Activated CD8-positive, alpha-beta memory T cell treated with anti-CD3 and anti-CD28 coated beads, Interleukin-2, amount 10 ng/mL, durations not matched to agents 7 days and 5 days (primary cell): ENCODE data around the gene CAMTA1. TPM values are rescaled to one million over a fixed set of nuclear protein-coding genes. Genes with fewer than 3 reads are reported as not detected.

Experiments
- ATAC-seq: fragments of 150-1000 bp; cut with Tn5 transposase; one replicate; pipeline ENCODE4 v1.10.0; 2021; ENCODE audit warnings: moderate library complexity
- CTCF ChIA-PET: fragments of 350-600 bp; sonication (Branson Sonifier 250); formaldehyde crosslinking; loops from one replicate; lab custom pipeline; 2021; ENCODE audit warnings: antibody characterized with exemption; lab: Charles Lee
- DNase-seq: peaks from one replicate; pipeline ENCODE4 v3.0.0-alpha.2; 2020
- H3K27ac Mint-ChIP-seq: one replicate; pipeline ENCODE4 v1.8.0; 2021; ENCODE audit warnings: mild to moderate bottlenecking, mixed read lengths
- H3K27me3 Mint-ChIP-seq: one replicate; pipeline ENCODE4 v1.8.0; 2021; ENCODE audit warnings: mixed read lengths
- H3K36me3 Mint-ChIP-seq: one replicate; pipeline ENCODE4 v1.8.0; 2021; ENCODE audit warnings: mild to moderate bottlenecking, mixed read lengths
- H3K4me1 Mint-ChIP-seq: one replicate; pipeline ENCODE4 v1.8.0; 2021; ENCODE audit warnings: mixed read lengths
- H3K4me3 Mint-ChIP-seq: one replicate; pipeline ENCODE4 v1.8.0; 2021; ENCODE audit warnings: mild to moderate bottlenecking, moderate library complexity, mixed read lengths
- H3K9me3 Mint-ChIP-seq: one replicate; pipeline ENCODE4 v1.8.0; 2022; ENCODE audit warnings: low read depth, mixed read lengths
- total RNA-seq, 2 experiments: library from RNA; stranded (reverse); gene quantifications; one replicate each; pipeline ENCODE4 v1.2.3, GENCODE V29; 2021

Gene CAMTA1
- total RNA-seq, 2 experiments from 2014 or later = 42.8 to 43.2 TPM

DNA sequence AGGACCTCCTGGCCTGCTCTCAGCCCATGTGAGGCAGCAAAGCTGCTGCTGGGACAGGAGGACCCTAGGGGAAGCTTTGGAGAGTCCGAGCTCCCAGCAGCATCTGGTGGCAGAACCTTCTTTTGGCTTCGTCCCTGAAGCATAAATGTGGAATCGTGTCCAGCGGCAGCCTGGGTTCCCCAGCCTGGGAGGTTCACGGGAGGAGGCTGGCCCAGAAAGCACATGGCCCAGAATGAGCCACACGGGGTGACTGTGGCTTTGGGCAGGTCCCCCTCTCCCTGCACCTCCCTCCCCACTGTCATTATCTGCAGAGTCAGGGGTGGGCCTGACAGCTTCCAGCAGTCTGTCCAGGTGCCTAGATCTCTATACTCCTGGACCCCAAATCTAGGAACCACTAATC, 667.8 kb downstream of the CAMTA1 start:
- H3K4me3 Mint-ChIP-seq = no peak overlapping the region
- no peaks in the 10 kb centered on the region for H3K4me1 Mint-ChIP-seq
- no peak for DNase-seq
- no peaks in the 10 kb centered on the region for H3K9me3 Mint-ChIP-seq
- CTCF ChIA-PET = no interaction called here
- no peaks in the 10 kb centered on the region for H3K36me3 Mint-ChIP-seq
- no peak overlapping the region for H3K27ac Mint-ChIP-seq
- H3K27me3 Mint-ChIP-seq = peaks cover under 1% of the 10 kb centered on the region
- ATAC-seq = no peak

DNA sequence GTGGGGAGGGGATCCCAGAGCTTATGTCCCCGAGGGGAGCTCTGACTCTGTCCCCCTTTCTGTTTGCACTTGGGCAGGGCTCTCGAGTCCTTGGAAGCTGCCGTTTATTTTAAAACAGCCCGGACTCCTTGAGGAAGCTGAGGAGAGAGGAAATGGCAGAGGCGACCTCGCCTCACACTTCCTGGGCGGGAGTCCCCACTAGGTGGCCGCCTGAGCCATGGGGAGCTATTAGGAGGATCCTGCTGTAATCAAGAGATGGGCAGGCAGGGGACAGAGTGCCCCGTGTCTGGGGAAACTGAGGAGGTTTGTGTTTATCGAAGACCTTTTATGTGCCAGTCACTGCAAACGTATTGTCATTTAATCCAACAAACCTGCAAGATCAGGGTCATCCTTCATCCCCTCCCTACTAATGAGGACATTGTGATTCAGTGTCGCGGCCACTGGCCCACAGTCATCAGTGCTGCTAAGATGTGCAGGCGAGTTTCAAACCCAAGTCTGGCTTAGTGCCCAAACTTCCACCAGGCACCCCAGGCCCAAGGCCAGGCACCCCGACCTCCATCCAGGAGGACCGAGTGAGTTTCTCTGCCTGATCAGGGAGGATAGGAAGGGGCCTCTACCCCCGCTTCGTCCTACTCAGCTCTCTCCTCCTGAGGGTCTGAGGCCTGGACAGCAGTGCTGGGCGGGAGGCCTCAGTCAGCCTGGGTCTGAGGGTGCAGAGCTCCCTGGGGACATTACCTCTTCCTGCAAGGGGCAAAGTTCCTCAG, 669.0 kb downstream of the CAMTA1 start:
- no peak for DNase-seq
- Mint-ChIP-seq H3K27me3 (peaks cover 2% of the 10 kb centered on the region), H3K4me3 (no peak overlapping the region), H3K9me3 (no peaks in the 10 kb centered on the region), H3K4me1 (no peaks in the 10 kb centered on the region), H3K27ac (no peak overlapping the region), H3K36me3 (no peaks in the 10 kb centered on the region)
- no peak for ATAC-seq
- CTCF ChIA-PET = no interaction called here

DNA sequence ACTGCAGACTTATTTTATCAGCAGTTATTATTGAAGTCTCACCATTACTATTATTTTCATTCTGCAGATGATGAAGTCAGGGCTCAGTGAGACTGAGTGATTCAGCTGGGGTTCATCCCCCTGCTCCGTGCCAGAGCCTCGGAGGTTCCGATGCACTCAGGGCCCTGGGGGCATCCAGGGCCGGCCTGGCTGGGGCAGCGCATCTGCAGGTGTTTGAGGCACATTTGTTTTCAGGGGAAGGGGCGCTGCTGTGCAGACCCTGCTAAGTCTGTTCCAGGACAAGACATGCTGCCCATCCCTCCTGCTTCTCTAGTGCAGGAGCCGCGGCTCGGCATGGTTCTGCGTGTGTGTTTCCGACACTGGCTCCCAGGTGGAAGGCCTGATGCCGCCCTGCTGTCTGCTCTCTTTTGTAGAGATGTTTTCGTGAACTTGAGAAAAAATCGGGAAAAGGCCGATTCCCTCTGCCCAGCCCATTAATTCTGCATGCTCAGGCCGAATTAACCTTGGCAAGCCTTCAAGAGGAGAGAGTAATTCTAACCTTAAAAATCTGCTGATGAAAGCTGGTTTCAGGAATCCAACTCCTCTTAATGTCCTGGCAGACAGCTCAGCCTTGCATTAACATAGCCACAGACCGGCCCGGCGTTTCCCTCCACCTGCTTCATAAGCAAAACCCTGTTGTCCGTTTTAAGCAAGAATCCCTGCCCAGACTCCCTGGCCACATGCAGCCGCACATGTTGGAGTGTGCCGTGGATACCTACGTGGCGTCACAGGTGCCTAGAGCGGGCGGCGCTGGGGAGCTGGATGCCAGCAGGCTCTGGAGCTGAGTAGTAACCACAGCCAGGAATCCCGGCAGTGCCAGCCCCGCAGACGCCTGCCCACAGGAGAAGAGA, 669.9 kb downstream of the CAMTA1 start:
- DNase-seq = no peak
- CTCF ChIA-PET = no interaction called here
- Mint-ChIP-seq H3K27ac (no peak overlapping the region), H3K9me3 (no peaks in the 10 kb centered on the region), H3K27me3 (peaks cover 2% of the 10 kb centered on the region), H3K36me3 (no peaks in the 10 kb centered on the region), H3K4me1 (no peaks in the 10 kb centered on the region), H3K4me3 (no peak overlapping the region)
- ATAC-seq = no peak

DNA sequence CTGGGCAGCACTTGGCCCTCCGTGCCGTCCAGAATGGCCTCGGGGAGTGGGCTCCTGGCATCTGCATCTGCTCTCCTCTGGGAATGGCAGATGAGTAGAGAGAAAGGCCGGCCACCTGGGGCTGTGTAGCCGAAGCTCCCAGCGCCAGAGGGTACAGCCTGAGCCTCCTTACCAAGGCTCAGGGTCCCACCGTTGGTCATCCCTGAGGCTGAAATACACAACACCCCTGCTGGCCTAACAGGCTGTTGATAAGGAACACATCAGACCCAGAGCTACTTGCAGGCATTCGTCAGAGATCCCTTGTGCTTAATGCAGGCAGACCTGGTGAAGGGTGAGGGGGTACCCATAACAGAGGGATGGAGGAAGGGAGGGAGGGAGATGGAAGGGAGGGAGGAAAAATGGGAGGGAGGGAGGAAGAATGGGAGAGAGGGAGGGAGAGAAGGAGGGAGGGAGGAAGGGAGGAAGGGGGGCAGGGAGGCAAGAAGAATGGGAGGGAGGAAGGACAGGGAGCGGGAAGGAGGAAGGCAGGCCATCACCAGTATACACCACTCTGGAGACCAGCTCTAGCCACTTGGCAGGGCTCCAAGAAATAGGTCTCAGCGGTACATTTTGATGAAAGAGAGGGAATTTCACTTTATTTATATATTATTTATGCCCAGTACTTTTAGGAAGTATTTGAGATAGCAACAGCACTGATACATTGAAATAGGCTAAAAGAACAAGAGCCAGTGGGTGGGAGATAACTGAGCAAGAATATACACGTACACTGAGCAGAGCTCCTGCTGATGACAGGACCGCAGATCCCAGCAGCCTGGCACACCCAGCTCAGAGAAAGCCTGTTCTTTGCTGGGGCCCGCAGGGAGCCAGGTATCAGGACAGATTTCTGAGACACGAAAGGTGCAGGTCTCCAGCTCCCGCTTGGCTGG, 670.8 kb downstream of the CAMTA1 start:
- CTCF ChIA-PET = interaction anchor here (0.5 kb wide), 1 partner anchor 123 kb away, joined by 4 read pairs; no protein-coding TSS in a partner anchor
- H3K27ac Mint-ChIP-seq = no peak overlapping the region
- no peaks in the 10 kb centered on the region for H3K9me3 Mint-ChIP-seq
- ATAC-seq = no peak
- H3K4me1 Mint-ChIP-seq = no peaks in the 10 kb centered on the region
- no peaks in the 10 kb centered on the region for H3K36me3 Mint-ChIP-seq
- DNase-seq = no peak
- peaks cover 2% of the 10 kb centered on the region for H3K27me3 Mint-ChIP-seq
- H3K4me3 Mint-ChIP-seq = no peak overlapping the region

DNA sequence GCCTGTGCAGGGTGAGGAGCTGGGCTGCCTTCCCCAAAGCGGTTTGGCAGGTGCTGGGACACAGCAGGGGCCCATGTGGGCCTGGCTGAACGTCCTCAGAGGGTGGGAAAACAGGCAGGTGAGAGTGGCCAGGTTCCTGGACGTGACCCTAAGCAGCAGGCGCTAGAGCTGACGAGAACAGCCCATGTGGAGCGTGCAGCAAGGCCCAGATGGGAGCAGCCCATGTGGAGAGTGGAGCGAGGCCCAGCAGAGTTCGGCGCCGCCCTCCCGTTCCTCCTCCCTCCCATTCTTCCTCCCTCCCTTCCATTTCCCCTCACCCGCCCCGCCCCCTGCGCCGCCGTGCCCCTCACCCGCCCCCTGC, 671.4 kb downstream of the CAMTA1 start:
- no peak overlapping the region for H3K27ac Mint-ChIP-seq
- CTCF ChIA-PET = interaction anchor here (0.5 kb wide), 1 partner anchor 122 kb away, joined by 4 read pairs; no protein-coding TSS in a partner anchor
- no peak overlapping the region for H3K4me3 Mint-ChIP-seq
- no peaks in the 10 kb centered on the region for H3K36me3 Mint-ChIP-seq
- no peaks in the 10 kb centered on the region for H3K9me3 Mint-ChIP-seq
- ATAC-seq (no peak), DNase-seq (no peak)
- peaks cover 2% of the 10 kb centered on the region for H3K27me3 Mint-ChIP-seq
- no peaks in the 10 kb centered on the region for H3K4me1 Mint-ChIP-seq

DNA sequence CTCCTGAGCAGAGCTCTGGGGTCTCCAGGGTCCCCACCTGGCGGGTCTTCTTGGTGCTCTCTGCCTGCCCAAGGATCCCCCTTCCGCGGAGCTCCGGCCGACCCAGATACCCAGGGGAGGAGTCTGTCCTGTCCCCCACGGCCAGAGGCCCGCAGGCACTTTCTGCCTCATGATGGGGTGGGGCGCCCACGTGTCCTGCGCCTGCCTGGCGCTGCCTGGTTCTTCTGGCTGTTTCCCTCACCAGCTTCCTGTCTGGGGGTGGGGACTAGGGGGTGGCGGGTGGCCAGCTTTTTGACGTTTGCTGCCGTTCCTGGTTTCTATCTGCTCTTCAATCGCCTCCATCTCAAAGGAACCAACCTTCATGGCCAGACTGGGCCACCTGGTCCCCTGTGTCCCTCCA, 672.6 kb downstream of the CAMTA1 start:
- Mint-ChIP-seq H3K4me1 (no peaks in the 10 kb centered on the region), H3K27ac (no peak overlapping the region), H3K36me3 (no peaks in the 10 kb centered on the region), H3K27me3 (peaks cover 2% of the 10 kb centered on the region), H3K9me3 (no peaks in the 10 kb centered on the region), H3K4me3 (no peak overlapping the region)
- CTCF ChIA-PET = interaction anchor here (0.5 kb wide), 1 partner anchor 190 kb away, joined by 3 read pairs; no protein-coding TSS in a partner anchor
- no peak for DNase-seq
- ATAC-seq = no peak

DNA sequence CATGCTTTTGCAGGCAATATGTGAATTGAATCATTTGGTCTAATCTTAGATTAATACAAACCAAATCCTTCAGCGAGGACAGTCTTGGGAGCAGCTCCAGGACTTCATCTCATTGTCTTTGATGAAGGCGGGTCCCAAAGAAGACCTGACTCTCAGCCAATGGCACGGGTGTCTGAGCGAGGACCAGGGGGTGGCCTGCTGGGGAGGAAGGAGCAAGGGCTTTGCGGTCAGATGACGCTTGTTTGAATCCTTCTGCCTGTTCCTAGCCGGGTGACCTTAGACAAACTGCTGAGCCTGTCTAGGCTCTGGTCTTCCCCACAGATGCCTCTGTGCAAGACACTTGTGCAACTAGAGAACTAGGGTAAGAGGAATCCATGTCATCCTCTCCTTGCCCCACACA, 673.7 kb downstream of the CAMTA1 start:
- H3K36me3 Mint-ChIP-seq = no peaks in the 10 kb centered on the region
- H3K27me3 Mint-ChIP-seq = peaks cover 2% of the 10 kb centered on the region
- DNase-seq (no peak), ATAC-seq (no peak)
- no peaks in the 10 kb centered on the region for H3K9me3 Mint-ChIP-seq
- no peak overlapping the region for H3K4me3 Mint-ChIP-seq
- H3K4me1 Mint-ChIP-seq = no peaks in the 10 kb centered on the region
- no peak overlapping the region for H3K27ac Mint-ChIP-seq
- CTCF ChIA-PET = no interaction called here

DNA sequence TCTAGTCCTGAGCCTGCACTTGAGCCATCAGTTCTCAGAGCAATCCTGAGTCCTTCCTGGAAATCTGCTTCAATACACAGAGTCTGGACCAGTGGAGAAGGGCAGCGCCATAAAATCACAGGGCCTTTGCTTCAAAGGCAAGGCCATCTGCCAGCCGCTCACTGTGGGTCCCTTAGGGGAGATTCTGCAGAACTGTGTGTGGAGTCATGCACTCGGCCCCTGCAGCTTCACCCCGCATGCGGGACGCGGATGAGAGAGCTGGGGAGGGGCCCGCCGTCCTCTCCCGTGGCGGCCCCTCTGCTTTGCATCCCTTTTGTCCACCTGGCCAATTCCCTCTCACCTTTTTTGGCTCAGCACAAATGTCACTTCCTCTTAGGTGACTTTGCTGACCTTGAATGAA, 674.7 kb downstream of the CAMTA1 start:
- Mint-ChIP-seq H3K4me3 (no peak overlapping the region), H3K36me3 (no peaks in the 10 kb centered on the region), H3K27me3 (peaks cover 2% of the 10 kb centered on the region), H3K9me3 (no peaks in the 10 kb centered on the region), H3K27ac (no peak overlapping the region), H3K4me1 (no peaks in the 10 kb centered on the region)
- ATAC-seq = no peak
- CTCF ChIA-PET = no interaction called here
- no peak for DNase-seq

DNA sequence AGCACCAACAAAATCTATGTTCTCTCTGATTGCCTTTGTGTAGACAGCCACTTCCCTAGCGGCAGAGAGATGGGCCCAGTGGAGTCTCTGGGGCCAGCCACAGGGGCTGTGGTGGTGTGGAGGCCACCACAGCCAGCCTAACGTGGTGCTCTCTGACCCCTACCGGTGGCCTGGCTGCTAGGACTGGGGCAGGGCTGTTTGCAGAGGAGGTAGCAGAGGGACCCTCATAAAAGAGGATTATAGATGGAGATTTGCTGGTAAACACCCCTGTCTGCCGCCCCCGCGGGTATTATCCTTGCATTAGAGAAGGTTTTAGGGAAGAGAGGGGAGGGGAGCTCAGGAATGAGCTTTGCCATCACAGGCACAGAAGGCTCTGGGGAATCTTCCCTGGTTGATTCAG, 675.6 kb downstream of the CAMTA1 start:
- H3K4me1 Mint-ChIP-seq = no peaks in the 10 kb centered on the region
- CTCF ChIA-PET = no interaction called here
- no peak for DNase-seq
- no peaks in the 10 kb centered on the region for H3K36me3 Mint-ChIP-seq
- no peaks in the 10 kb centered on the region for H3K9me3 Mint-ChIP-seq
- H3K27ac Mint-ChIP-seq = no peak overlapping the region
- no peak overlapping the region for H3K4me3 Mint-ChIP-seq
- H3K27me3 Mint-ChIP-seq = peaks cover 2% of the 10 kb centered on the region
- ATAC-seq = no peak

DNA sequence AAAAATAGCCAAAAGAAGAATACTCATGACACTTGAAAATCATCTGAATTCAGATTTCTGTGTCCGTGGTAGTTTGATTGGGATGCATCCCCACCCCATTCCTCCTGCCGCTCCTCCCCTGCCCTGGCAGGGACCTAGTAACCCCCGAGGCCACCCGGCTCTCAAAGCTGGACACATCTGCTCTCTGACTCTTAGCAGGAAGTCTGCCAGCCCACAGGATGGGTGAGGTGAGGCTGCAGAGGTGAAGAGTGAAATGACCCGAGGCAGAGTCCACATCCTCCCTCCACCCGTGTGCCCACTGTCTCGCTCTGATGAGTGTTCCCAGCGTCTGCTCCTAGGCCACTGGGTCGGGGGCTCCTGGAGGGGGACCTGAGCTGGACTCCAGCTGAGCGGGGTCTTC, 677.4 kb downstream of the CAMTA1 start:
- no peaks in the 10 kb centered on the region for H3K36me3 Mint-ChIP-seq
- no peak for ATAC-seq
- no peak overlapping the region for H3K27ac Mint-ChIP-seq
- no peak overlapping the region for H3K4me3 Mint-ChIP-seq
- no peaks in the 10 kb centered on the region for H3K9me3 Mint-ChIP-seq
- peaks cover 2% of the 10 kb centered on the region for H3K27me3 Mint-ChIP-seq
- DNase-seq = no peak
- no peaks in the 10 kb centered on the region for H3K4me1 Mint-ChIP-seq
- CTCF ChIA-PET = no interaction called here

DNA sequence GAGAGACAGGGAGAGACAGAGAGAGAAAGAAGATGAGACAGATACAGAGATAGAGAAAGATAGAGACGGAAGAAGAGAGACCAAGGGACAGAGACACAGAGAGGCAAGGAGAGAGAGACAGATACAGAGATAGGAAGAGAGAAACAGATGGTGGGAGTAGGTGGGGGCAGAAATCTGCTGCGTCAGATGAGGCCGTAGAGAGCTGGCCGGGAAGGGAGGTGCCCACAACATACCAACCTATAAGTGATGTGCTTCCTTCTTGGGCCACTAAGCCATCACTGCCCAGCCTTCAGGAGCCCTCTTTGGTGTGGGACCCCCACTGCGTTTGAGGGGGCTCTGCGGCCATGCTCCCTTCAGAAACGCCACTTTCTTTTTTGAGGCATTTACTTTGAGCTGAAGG, 678.3 kb downstream of the CAMTA1 start:
- H3K9me3 Mint-ChIP-seq = no peaks in the 10 kb centered on the region
- ATAC-seq (no peak), DNase-seq (no peak)
- no peak overlapping the region for H3K27ac Mint-ChIP-seq
- CTCF ChIA-PET = no interaction called here
- H3K27me3 Mint-ChIP-seq = no peaks in the 10 kb centered on the region
- H3K4me3 Mint-ChIP-seq = no peak overlapping the region
- H3K36me3 Mint-ChIP-seq = no peaks in the 10 kb centered on the region
- no peaks in the 10 kb centered on the region for H3K4me1 Mint-ChIP-seq

DNA sequence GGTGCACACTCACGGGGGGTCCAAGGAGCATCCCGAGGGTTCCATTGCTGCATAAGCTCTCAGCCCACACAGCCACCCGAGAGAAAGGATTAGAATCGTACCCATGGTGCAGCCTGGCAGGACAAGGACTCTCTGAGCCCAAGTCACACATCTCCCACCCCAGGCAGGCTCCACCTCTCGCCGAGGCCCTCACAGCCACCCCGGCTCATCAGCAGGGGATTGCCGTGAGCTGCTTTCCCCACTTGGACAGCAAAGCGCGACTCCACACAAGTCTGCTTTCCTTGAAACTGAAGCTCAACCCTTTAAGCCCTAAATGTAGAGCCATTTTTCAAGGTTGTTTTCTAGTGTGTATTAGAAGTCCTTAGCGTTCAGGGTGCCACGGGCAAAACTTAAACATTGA, 679.5 kb downstream of the CAMTA1 start:
- no peak for DNase-seq
- no peaks in the 10 kb centered on the region for H3K27me3 Mint-ChIP-seq
- H3K27ac Mint-ChIP-seq = no peak overlapping the region
- no peaks in the 10 kb centered on the region for H3K36me3 Mint-ChIP-seq
- no peaks in the 10 kb centered on the region for H3K9me3 Mint-ChIP-seq
- H3K4me1 Mint-ChIP-seq = no peaks in the 10 kb centered on the region
- CTCF ChIA-PET = no interaction called here
- ATAC-seq = no peak
- no peak overlapping the region for H3K4me3 Mint-ChIP-seq

DNA sequence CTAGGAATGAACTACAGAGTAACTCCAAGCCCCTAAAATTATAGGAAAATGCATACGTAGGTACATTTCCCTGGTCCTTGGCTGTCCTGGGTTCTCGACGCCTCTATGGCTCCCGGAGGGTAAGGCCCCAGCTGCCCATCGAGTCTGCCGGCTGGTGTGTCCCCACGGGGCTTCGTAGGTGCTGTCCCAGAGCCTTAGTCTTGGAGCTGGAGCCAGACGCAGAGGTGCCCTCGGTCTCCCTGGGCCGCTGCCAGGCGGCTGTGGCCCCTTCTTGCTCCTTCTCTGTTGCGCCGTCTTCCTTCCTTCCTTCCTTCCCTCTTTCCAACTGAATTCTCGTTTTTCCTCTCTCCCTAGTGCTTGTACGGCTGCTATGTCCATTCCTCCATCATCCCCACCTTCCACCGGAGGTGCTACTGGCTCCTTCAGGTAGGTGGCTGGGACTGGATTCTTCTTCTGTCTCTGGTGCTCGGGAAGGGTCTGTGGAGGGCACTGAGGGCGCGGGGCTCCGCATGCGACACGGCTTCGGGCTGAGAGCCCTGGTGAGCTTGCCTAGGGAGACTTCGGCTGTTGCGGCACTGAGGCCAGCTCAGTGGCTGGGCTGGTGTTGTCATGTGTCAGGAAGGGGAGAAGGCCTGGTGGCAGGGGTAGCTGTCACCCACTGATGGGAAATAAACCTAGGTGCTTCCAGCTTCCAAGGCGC, 682.4 kb downstream of the CAMTA1 start:
- Mint-ChIP-seq H3K4me1 (no peaks in the 10 kb centered on the region), H3K9me3 (no peaks in the 10 kb centered on the region), H3K4me3 (no peak overlapping the region), H3K27me3 (no peaks in the 10 kb centered on the region), H3K36me3 (no peaks in the 10 kb centered on the region), H3K27ac (no peak overlapping the region)
- CTCF ChIA-PET = no interaction called here
- ATAC-seq (no peak), DNase-seq (no peak)
